Upper lobe of left lung (tissue), 4 donors: ENCODE results near the gene OTULIN.

Experiments
- POLR2A ChIP-seq, 4 donors: fragments of 450-650 bp; IDR thresholded peaks; one replicate each; pipeline ENCODE4 v1.5.1; 2016 to 2017; ENCODE audit warnings: antibody characterized with exemption in 4 of 4, mild to moderate bottlenecking in 2 of 4
- POLR2AphosphoS5 ChIP-seq, 2 donors: sonication (generic); formaldehyde crosslinking; IDR thresholded peaks; one replicate each; pipeline ENCODE4 v1.5.1; 2017; ENCODE audit warnings: antibody characterized with exemption in 2 of 2
- TF ChIP-seq, protein P1 (sequence below), 6 experiments: fragments of 450-650 bp in 4 of 6; fragments of 200-600 bp in 2 of 6; sonication (generic) in 2 of 6; IDR thresholded peaks; one replicate each; pipeline ENCODE4 v1.5.1; 2016 to 2019; ENCODE audit warnings: antibody characterized with exemption in 6 of 6

GRCh38 chr5:14742498-14742897, 78.0 kb downstream of the OTULIN start:
- TF ChIP-seq POLR2AphosphoS5 (IDR thresholded peaks at IDR 0.05), result no peak
- TF ChIP-seq, protein P1, sequence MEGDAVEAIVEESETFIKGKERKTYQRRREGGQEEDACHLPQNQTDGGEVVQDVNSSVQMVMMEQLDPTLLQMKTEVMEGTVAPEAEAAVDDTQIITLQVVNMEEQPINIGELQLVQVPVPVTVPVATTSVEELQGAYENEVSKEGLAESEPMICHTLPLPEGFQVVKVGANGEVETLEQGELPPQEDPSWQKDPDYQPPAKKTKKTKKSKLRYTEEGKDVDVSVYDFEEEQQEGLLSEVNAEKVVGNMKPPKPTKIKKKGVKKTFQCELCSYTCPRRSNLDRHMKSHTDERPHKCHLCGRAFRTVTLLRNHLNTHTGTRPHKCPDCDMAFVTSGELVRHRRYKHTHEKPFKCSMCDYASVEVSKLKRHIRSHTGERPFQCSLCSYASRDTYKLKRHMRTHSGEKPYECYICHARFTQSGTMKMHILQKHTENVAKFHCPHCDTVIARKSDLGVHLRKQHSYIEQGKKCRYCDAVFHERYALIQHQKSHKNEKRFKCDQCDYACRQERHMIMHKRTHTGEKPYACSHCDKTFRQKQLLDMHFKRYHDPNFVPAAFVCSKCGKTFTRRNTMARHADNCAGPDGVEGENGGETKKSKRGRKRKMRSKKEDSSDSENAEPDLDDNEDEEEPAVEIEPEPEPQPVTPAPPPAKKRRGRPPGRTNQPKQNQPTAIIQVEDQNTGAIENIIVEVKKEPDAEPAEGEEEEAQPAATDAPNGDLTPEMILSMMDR (IDR thresholded peaks at IDR 0.05), result no peak
- no peak for TF ChIP-seq POLR2A (IDR thresholded peaks at IDR 0.05)
